NCI-H2081 treated with DMSO at 0.1 percent for 48 hours (cell line): ENCODE measurements around the gene SLFN5.
"Not testable (repeated sequence)": the region's sequence is repeated elsewhere in the genome, so short reads cannot be mapped to it uniquely, and the experiment has no call there.

ENCODE experiments used
- DNase-seq: peaks from one replicate; lab custom pipeline; 2025; lab: John Stamatoyannopoulos, UW

SLFN5 gene

GRCh38 chr17:35242158-35242804, 591 bp upstream of the SLFN5 start:
- peak; percentile 1 for DNase-seq

- DNase-seq = no peak
These were observed 879 bp downstream of the SLFN5 start for GRCh38 chr17:35243561-35244340.

- no peak for DNase-seq
These were observed 1.7 kb downstream of the SLFN5 start for GRCh38 chr17:35244341-35245195.

- no peak for DNase-seq
These were observed 2.3 kb downstream of the SLFN5 start for GRCh38 chr17:35245196-35245486.

- no peak for DNase-seq
These were observed 9.8 kb downstream of the SLFN5 start for GRCh38 chr17:35252651-35253050.

GRCh38 chr17:35254107-35254773, 11.4 kb downstream of the SLFN5 start:
- DNase-seq = no peak

- DNase-seq = no peak
These were observed 12.4 kb downstream of the SLFN5 start for GRCh38 chr17:35255316-35255715.

GRCh38 chr17:35256629-35257028, 13.8 kb downstream of the SLFN5 start:
- no peak for DNase-seq

- DNase-seq = no peak
These were observed 14.4 kb downstream of the SLFN5 start for GRCh38 chr17:35257208-35257659.

GRCh38 chr17:35259001-35259400, 16.1 kb downstream of the SLFN5 start:
- DNase-seq = no peak

- no peak for DNase-seq
These were observed 22.2 kb downstream of the SLFN5 start for GRCh38 chr17:35265071-35265470.

GRCh38 chr17:35265566-35266141, 22.8 kb downstream of the SLFN5 start:
- DNase-seq = no peak

- not testable (repeated sequence) for DNase-seq
These were observed 31.5 kb downstream of the SLFN5 start for GRCh38 chr17:35274167-35275066.

- not testable (repeated sequence) for DNase-seq
These were observed 35.6 kb downstream of the SLFN5 start for GRCh38 chr17:35278454-35278853.

- DNase-seq = not testable (repeated sequence)
These were observed 36.0 kb downstream of the SLFN5 start for GRCh38 chr17:35278876-35279275.

GRCh38 chr17:35283767-35284166, 40.9 kb downstream of the SLFN5 start:
- DNase-seq = no peak

GRCh38 chr17:35284955-35285354, 42.1 kb downstream of the SLFN5 start:
- no peak for DNase-seq

GRCh38 chr17:35286120-35286781, 43.4 kb downstream of the SLFN5 start:
- DNase-seq = no peak

- DNase-seq = no peak
These were observed 44.5 kb downstream of the SLFN5 start for GRCh38 chr17:35287286-35287811.

- no peak for DNase-seq
These were observed 46.4 kb downstream of the SLFN5 start for GRCh38 chr17:35289222-35289621.
